Measurements from ENCODE around the gene STAB2.

Gene STAB2

DNA sequence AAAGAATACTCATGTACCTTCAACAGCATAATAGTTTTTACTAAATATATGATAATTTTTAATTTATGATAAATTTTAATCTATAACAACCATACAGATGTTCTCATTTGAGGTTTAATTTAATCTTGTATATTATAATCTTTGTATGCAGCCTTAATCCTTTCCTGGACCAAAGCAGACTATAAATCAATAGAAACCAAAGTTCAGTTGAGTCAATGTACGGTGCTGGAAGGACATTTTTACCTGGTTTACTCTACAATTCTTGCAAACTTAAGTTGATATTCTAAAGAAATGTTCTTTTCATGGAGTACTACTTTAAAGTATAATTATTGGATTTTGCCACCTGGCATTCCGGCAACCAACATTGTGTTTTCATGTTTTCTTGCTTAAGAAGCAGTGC lies 118.0 kb downstream of the STAB2 start:
- Histone ChIP-seq H3K79me2 (ENCODE audit: low read length) (no peaks in the 10 kb centered on the region), H3K4me3 (ENCODE audit: low read length) (no peak overlapping the region), H3K27ac (ENCODE audit: low read length) (no peak overlapping the region), H3K9me3 (ENCODE audit: insufficient read depth, low read length) (no peaks in the 10 kb centered on the region), H3K36me3 (replicated peaks; ENCODE audit: low read depth, low read length) (no peaks in the 10 kb centered on the region), H3K9ac (ENCODE audit: low read length) (no peak overlapping the region), H3K27me3 (ENCODE audit: low read depth, low read length) (peaks cover 19% of the 10 kb centered on the region; the same call in 1 of the 2 replicates), H2AFZ (ENCODE audit: low read depth, low read length) (no peak overlapping the region), H4K20me1 (ENCODE audit: insufficient read depth, low read length) (no peaks in the 10 kb centered on the region), H3K4me1 (ENCODE audit: low read length) (no peaks in the 10 kb centered on the region), H3K4me2 (ENCODE audit: low read length) (no peak overlapping the region)
- TF ChIP-seq CTCF (IDR thresholded peaks at IDR 0.05; ENCODE audit: low read depth, low read length) (no peak), EZH2phosphoT487 (IDR thresholded peaks at IDR 0.05; ENCODE audit: low read depth) (no peak)

GRCh38 chr12:103705927-103706326 lies 118.9 kb downstream of the STAB2 start:
- Histone ChIP-seq H3K9ac (ENCODE audit: low read length) (no peak overlapping the region), H3K4me1 (ENCODE audit: low read length) (no peaks in the 10 kb centered on the region), H3K27me3 (ENCODE audit: low read depth, low read length) (peaks cover 22% of the 10 kb centered on the region; the same call in 1 of the 2 replicates), H3K9me3 (ENCODE audit: insufficient read depth, low read length) (no peaks in the 10 kb centered on the region), H3K36me3 (replicated peaks; ENCODE audit: low read depth, low read length) (no peaks in the 10 kb centered on the region), H3K27ac (ENCODE audit: low read length) (no peak overlapping the region), H4K20me1 (ENCODE audit: insufficient read depth, low read length) (no peaks in the 10 kb centered on the region), H3K4me3 (ENCODE audit: low read length) (no peak overlapping the region), H3K4me2 (ENCODE audit: low read length) (no peak overlapping the region), H2AFZ (ENCODE audit: low read depth, low read length) (no peak overlapping the region), H3K79me2 (ENCODE audit: low read length) (no peaks in the 10 kb centered on the region)
- TF ChIP-seq CTCF (IDR thresholded peaks at IDR 0.05; ENCODE audit: low read depth, low read length) = 0 out of 2 replicates have a peak, but pooled peaks have one; percentile 10
- TF ChIP-seq EZH2phosphoT487 (IDR thresholded peaks at IDR 0.05; ENCODE audit: low read depth) = no peak

DNA sequence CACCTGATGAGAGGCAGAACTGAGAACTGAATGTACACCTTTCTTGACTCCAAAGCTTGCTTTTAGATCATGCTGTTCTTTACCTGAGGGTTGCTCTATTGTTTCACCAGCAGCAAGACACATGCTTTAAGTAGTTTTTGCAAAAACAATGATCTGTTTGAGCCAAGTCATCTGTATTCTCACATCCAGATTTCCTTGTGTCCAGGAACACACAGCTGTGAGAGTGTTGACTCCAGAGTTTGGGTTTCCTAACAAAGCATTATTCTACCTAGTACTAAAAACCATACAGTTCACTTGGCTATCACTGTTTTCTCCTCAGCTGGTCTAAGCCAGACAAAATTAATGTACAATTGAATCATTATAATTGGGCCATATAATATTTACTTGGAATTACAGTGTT lies 120.4 kb downstream of the STAB2 start:
- no peaks in the 10 kb centered on the region for H3K79me2 ChIP-seq (ENCODE audit: low read length)
- H3K27ac ChIP-seq (ENCODE audit: low read length) = no peak overlapping the region
- no peaks in the 10 kb centered on the region for H4K20me1 ChIP-seq (ENCODE audit: insufficient read depth, low read length)

DNA sequence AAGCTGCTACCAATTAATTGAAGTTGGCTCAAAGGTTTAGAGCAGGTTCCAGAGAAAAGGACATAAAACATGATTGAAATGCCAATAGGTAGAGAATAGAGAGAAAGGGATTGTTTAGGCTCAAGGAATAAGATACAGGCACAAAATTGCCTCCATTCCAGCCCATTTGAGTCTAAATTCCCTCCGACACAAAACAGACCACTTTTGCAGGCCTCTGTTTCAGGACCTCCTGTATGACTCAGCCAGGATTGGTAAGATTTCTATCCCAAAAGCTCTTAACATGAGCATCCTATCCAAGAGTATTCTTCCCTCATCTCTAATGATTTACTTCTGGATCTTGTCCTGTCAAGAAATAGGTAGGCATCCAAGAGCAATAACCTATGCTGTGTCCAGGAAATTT lies 123.5 kb downstream of the STAB2 start:
- no peak overlapping the region for H3K27ac ChIP-seq (ENCODE audit: low read length)
- no peaks in the 10 kb centered on the region for H3K36me3 ChIP-seq (replicated peaks; ENCODE audit: low read depth, low read length)
- no peak overlapping the region for H2AFZ ChIP-seq (ENCODE audit: low read depth, low read length)
- H4K20me1 ChIP-seq (ENCODE audit: insufficient read depth, low read length) = no peaks in the 10 kb centered on the region
- H3K4me1 ChIP-seq (ENCODE audit: low read length) = no peaks in the 10 kb centered on the region
- peaks cover 20% of the 10 kb centered on the region; the same call in 1 of the 2 replicates for H3K27me3 ChIP-seq (ENCODE audit: low read depth, low read length)
- H3K4me3 ChIP-seq (ENCODE audit: low read length) = no peak overlapping the region
- H3K9ac ChIP-seq (ENCODE audit: low read length) = no peak overlapping the region
- no peak for TF ChIP-seq CTCF (IDR thresholded peaks at IDR 0.05; ENCODE audit: low read depth, low read length)
- no peak for TF ChIP-seq EZH2phosphoT487 (IDR thresholded peaks at IDR 0.05; ENCODE audit: low read depth)
- H3K79me2 ChIP-seq (ENCODE audit: low read length) = no peaks in the 10 kb centered on the region
- no peak overlapping the region for H3K4me2 ChIP-seq (ENCODE audit: low read length)
- no peaks in the 10 kb centered on the region for H3K9me3 ChIP-seq (ENCODE audit: insufficient read depth, low read length)

More for the DNA sequence above, 120.4 kb downstream of the STAB2 start:
- Histone ChIP-seq H3K9ac (ENCODE audit: low read length) (no peak overlapping the region), H3K27me3 (ENCODE audit: low read depth, low read length) (peaks cover 22% of the 10 kb centered on the region; the same call in 1 of the 2 replicates), H3K9me3 (ENCODE audit: insufficient read depth, low read length) (no peaks in the 10 kb centered on the region), H2AFZ (ENCODE audit: low read depth, low read length) (no peak overlapping the region), H3K4me2 (ENCODE audit: low read length) (no peak overlapping the region), H3K36me3 (replicated peaks; ENCODE audit: low read depth, low read length) (no peaks in the 10 kb centered on the region), H3K4me1 (ENCODE audit: low read length) (no peaks in the 10 kb centered on the region), H3K4me3 (ENCODE audit: low read length) (no peak overlapping the region)
- TF ChIP-seq EZH2phosphoT487 (IDR thresholded peaks at IDR 0.05; ENCODE audit: low read depth) = no peak
- no peak for TF ChIP-seq CTCF (IDR thresholded peaks at IDR 0.05; ENCODE audit: low read depth, low read length)
